ENCODE data around the gene PTPRN2. TPM values are rescaled to one million over a fixed set of nuclear protein-coding genes. Genes with fewer than 3 reads are reported as not detected.

PTPRN2 gene
- total and polyA plus RNA-seq, 9 of the 15 experiments (the other 6 are each of a cell fraction or from before 2014, with no cell fraction given), result not detected

GRCh38 chr7:157775560-157776332 is 811.9 kb downstream of the PTPRN2 start:
- ATAC-seq (peak; percentile 44), DNase-seq (ENCODE audit: extremely low read depth in 1 of 4, low spot score in 3 of 4) (no peak), FAIRE-seq (no peak)
- no peak for TF ChIP-seq PTRF (tag; IDR thresholded peaks at IDR 0.05)
- peak; percentile 92 for TF ChIP-seq ZNF263 (CRISPR knock-in tag; IDR thresholded peaks at IDR 0.05; ENCODE audit: borderline replicate concordance)
- TF ChIP-seq E2F6 (IDR thresholded peaks at IDR 0.05; ENCODE audit: borderline replicate concordance in 1 of 2, extremely low read depth in 1 of 2, insufficient read depth in 1 of 2, insufficient read length in 1 of 2, low read depth in 1 of 2, low read length in 1 of 2, poor library complexity in 1 of 2, severe bottlenecking in 1 of 2), result peak in 1 of 2 experiments; percentile 55
- in situ Hi-C loops (cut with MboI) (no loop called here), intact Hi-C loops (cut with micrococcal nuclease) (no loop called here)
- Histone ChIP-seq H3K4me3 (no peak overlapping the region), H3K27me3 (ENCODE audit: control insufficient read depth in 2 of 2, insufficient read depth in 2 of 2, low read length in 2 of 2) (peaks cover 35 to 82% of the 10 kb centered on the region in 2 experiments; a peak in 4 of 5 replicates), H2AFZ (ENCODE audit: low read depth, low read length) (no peak overlapping the region), H3K9me3 (replicated peaks; ENCODE audit: control insufficient read depth, insufficient read depth, low read depth, low read length) (no peaks in the 10 kb centered on the region), H3K27ac (ENCODE audit: extremely low read depth, low read depth, low read length) (no peak overlapping the region), H3K36me3 (ENCODE audit: control insufficient read depth, insufficient read depth, low read length) (no peaks in the 10 kb centered on the region), H3K9ac (ENCODE audit: insufficient read depth in 1 of 2, low read depth in 2 of 2, low read length in 2 of 2) (no peak overlapping the region), H3K9me1 (ENCODE audit: control insufficient read depth, insufficient read depth, low read length) (no peaks in the 10 kb centered on the region), H3K4me1 (replicated peaks in 1 of 2; ENCODE audit: control insufficient read depth in 2 of 2, insufficient read depth in 2 of 2, low read length in 2 of 2) (peaks cover 0 to 9% of the 10 kb centered on the region in 2 experiments; a peak in 1 of 5 replicates), H3K4me2 (ENCODE audit: insufficient read depth, low read length) (no peak overlapping the region), H4K20me1 (replicated peaks; ENCODE audit: control insufficient read depth, insufficient read depth, low read length) (peaks cover 12% of the 10 kb centered on the region), H3K79me2 (ENCODE audit: control insufficient read depth, insufficient read depth, low read length) (no peaks in the 10 kb centered on the region)
- ChIA-PET POLR2A (no interaction called here), CTCF (ENCODE audit: low intra/inter-chr PET ratio) (no interaction called here)
- no TSS peak for BruUV-seq (replicated peaks)
- WGBS (ENCODE audit: insufficient coverage, low coverage, missing lambda C conversion rate), result under 1% methylated on average over 22 of the region's 25 CpGs
